Esophagus squamous epithelium (tissue), 5 donors: ENCODE data around the gene HIGD2A. TPM values are rescaled to one million over a fixed set of nuclear protein-coding genes. Genes with fewer than 3 reads are reported as not detected.

Source experiments
- DNase-seq: peaks from one replicate; lab custom pipeline; 2025; lab: John Stamatoyannopoulos, UW
- H3K27ac ChIP-seq, 4 donors: fragments of 200-600 bp; sonication (generic); one replicate each; pipeline ENCODE4 v1.5.1; 2016 to 2019; ENCODE audit warnings: mild to moderate bottlenecking in 1 of 4
- H3K27me3 ChIP-seq, 4 donors: fragments of 200-600 bp; sonication (generic); 1 replicate in 3 of 4; 2 replicates in 1 of 4; pipeline versions ENCODE4 v1.5.1 to v1.6.0; 2017 to 2021; ENCODE audit warnings: antibody characterized with exemption in 1 of 4
- H3K36me3 ChIP-seq, 3 donors: fragments of 200-600 bp; sonication (generic); one replicate each; pipeline ENCODE4 v1.5.1; 2016 to 2019
- H3K4me1 ChIP-seq, 3 donors: fragments of 200-600 bp; sonication (generic); one replicate each; pipeline ENCODE4 v1.5.1; 2017 to 2019
- H3K4me3 ChIP-seq, 4 donors: fragments of 200-600 bp; sonication (generic); 1 replicate in 3 of 4; 2 replicates in 1 of 4; pipeline ENCODE4 v1.5.1; 2016 to 2019; ENCODE audit warnings: mild to moderate bottlenecking in 2 of 4, moderate library complexity in 1 of 4
- H3K9me3 ChIP-seq, 3 donors: fragments of 200-600 bp; sonication (generic); one replicate each; pipeline ENCODE4 v1.5.1; 2016 to 2019
- POLR2A ChIP-seq, 4 donors: fragments of 450-650 bp; IDR thresholded peaks; one replicate each; pipeline ENCODE4 v1.6.1; 2017; ENCODE audit warnings: antibody characterized with exemption in 4 of 4, mild to moderate bottlenecking in 4 of 4, moderate library complexity in 3 of 4
- WGBS, 2 donors: methylation state at CpG; one replicate each; pipeline ENCODE4 v1.1.5; 2018; 5-methylcytosine and 5-hydroxymethylcytosine counted together
- intact Hi-C: fragments of 100-400 bp; cut with DNase I; formaldehyde crosslinking; loops from one replicate; pipeline ENCODE4 v1.15.0; 2022
- total RNA-seq, 4 donors: library from RNA; depleted of rRNA; stranded (reverse); fragments of >200 nt; gene quantifications; one replicate each; pipeline ENCODE4 v1.1.0, GENCODE V29; 2016
- TF ChIP-seq, protein P1 (sequence below), 6 experiments: fragments of 450-650 bp in 4 of 6; fragments of 200-600 bp in 2 of 6; sonication (generic) in 2 of 6; IDR thresholded peaks; one replicate each; pipeline ENCODE4 v1.5.1; 2016 to 2019; ENCODE audit warnings: antibody characterized with exemption in 6 of 6, mild to moderate bottlenecking in 4 of 6, moderate library complexity in 4 of 6
- donor health status: DM: yes; HTN: yes; CAD: no.

The HIGD2A gene
- total RNA-seq, 4 donors from 2014 or later, result 77.2 to 122 (median 90.3) TPM

DNA sequence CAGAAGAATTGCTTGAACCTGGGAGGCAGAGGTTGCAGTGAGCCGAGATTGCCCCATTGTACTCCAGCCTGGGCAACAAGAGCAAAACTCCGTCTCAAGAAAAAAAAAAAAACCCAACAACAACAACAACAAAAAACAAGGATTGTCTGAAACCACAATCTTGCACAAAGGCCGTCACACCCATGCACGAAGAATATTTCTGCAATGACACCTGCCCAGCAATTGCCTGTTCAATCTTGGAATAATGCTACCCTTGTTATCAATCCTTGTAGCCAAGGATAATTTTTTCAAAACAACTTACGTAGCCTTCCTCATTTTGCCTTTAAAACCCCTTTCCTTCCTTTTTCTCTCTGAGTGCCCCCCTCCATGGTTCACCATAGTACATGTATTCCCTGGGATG, 31.5 kb downstream of the HIGD2A start:
- H3K4me3 ChIP-seq, result no peak overlapping the region
- no peak for DNase-seq
- no peaks in the 10 kb centered on the region for H3K36me3 ChIP-seq
- WGBS, 2 donors, result 83 to 91% methylated on average over 5 of the region's 5 CpGs
- no peak for TF ChIP-seq POLR2A (IDR thresholded peaks at IDR 0.05)
- TF ChIP-seq, protein P1, sequence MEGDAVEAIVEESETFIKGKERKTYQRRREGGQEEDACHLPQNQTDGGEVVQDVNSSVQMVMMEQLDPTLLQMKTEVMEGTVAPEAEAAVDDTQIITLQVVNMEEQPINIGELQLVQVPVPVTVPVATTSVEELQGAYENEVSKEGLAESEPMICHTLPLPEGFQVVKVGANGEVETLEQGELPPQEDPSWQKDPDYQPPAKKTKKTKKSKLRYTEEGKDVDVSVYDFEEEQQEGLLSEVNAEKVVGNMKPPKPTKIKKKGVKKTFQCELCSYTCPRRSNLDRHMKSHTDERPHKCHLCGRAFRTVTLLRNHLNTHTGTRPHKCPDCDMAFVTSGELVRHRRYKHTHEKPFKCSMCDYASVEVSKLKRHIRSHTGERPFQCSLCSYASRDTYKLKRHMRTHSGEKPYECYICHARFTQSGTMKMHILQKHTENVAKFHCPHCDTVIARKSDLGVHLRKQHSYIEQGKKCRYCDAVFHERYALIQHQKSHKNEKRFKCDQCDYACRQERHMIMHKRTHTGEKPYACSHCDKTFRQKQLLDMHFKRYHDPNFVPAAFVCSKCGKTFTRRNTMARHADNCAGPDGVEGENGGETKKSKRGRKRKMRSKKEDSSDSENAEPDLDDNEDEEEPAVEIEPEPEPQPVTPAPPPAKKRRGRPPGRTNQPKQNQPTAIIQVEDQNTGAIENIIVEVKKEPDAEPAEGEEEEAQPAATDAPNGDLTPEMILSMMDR (IDR thresholded peaks at IDR 0.05), result no peak
- peaks cover 0 to 7% (median 0%) of the 10 kb centered on the region in 4 donors for H3K27me3 ChIP-seq
- H3K4me1 ChIP-seq, result peaks cover 7 to 25% (median 11%) of the 10 kb centered on the region in 3 donors
- no peaks in the 10 kb centered on the region for H3K9me3 ChIP-seq
- no peak overlapping the region for H3K27ac ChIP-seq
- intact Hi-C loops, result no loop called here

DNA sequence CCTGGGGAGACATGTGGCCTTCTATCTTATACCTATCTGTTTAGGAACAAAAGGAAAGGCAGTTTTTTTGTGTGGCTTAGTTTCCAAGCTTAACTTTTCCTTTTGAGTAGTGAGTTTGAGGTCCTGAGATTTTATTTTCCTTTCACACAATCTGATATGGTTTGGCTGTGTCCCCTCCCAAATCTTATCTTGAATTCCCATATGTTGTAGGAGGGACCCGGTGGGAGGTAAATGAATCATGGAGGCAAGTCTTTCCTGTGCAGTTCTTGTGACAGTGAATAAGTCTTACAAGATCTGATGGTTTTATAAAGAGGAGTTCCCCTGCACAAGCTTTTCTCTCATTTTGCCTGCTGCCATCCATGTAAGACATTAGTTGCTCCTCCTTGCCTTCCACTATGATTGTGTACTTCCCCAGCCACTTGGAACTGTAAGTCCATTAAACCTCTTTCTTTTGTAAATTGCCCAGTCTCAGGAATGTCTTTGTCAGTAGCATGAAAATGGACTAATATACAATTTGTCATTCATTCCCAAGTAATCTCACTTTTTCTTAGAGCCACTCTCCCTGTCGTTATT, 32.5 kb downstream of the HIGD2A start:
- DNase-seq, result no peak
- 60 to 68% methylated on average over 2 of the region's 2 CpGs for WGBS, 2 donors

DNA sequence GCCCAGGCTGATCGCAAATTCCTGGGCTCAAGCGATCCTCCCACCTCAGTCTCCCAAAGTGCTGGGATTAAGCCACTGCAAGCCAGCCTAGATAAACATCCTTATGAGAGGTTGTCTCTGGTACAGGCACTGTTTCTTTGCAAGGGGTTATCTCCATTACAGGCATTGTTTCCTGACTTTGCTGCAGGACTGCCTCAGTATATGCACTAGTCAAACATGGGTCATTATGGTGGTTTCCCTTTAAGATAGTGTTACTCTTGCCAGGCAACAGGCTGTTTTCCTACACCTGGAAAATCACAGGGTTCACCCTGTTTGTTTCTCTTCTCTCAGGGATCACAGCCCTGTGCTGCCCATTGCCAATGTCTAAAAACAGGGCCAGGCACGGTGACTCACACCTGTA, 35.6 kb downstream of the HIGD2A start:
- H3K27me3 ChIP-seq, result peaks cover 0 to 7% (median 0%) of the 10 kb centered on the region in 4 donors
- no peaks in the 10 kb centered on the region for H3K9me3 ChIP-seq
- H3K4me3 ChIP-seq, result no peak overlapping the region
- no peak for DNase-seq
- no peak for TF ChIP-seq POLR2A (IDR thresholded peaks at IDR 0.05)
- TF ChIP-seq, protein P1 (IDR thresholded peaks at IDR 0.05), result no peak
- intact Hi-C loops, result no loop called here
- H3K36me3 ChIP-seq, result no peaks in the 10 kb centered on the region
- no peaks in the 10 kb centered on the region for H3K4me1 ChIP-seq
- WGBS, 2 donors, result 68 to 70% methylated on average over 2 to 3 of the region's 3 CpGs
- H3K27ac ChIP-seq, result no peak overlapping the region

More for the DNA sequence above, 32.5 kb downstream of the HIGD2A start:
- no peak overlapping the region for H3K4me3 ChIP-seq
- H3K27me3 ChIP-seq, result peaks cover 0 to 7% (median 0%) of the 10 kb centered on the region in 4 donors
- intact Hi-C loops, result no loop called here
- TF ChIP-seq, protein P1 (IDR thresholded peaks at IDR 0.05), result no peak
- TF ChIP-seq POLR2A (IDR thresholded peaks at IDR 0.05), result no peak
- peaks cover 6 to 18% (median 7%) of the 10 kb centered on the region in 3 donors for H3K4me1 ChIP-seq
- no peaks in the 10 kb centered on the region for H3K36me3 ChIP-seq
- no peaks in the 10 kb centered on the region for H3K9me3 ChIP-seq
- no peak overlapping the region for H3K27ac ChIP-seq

DNA sequence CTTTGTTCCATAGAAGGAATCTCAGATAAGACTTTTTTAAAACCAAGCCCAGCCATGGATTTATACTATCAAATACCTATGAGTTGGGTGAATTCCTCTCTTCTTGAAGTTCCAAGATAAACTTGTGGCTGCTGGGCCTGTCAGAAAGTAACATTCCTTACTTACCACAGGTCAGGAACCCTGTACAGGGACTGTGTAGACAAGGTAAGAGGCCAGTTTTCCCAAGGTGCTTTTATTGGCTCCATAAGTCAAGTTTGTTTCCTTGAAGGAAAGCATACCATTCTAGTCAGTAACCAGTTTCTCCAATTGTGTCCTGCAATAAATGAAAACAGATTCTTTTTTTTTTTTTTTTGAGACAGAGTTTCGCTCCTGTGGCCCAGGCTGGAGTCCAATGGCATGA, 36.6 kb downstream of the HIGD2A start:
- H3K9me3 ChIP-seq, result no peaks in the 10 kb centered on the region
- DNase-seq, result no peak
- H3K4me1 ChIP-seq, result no peaks in the 10 kb centered on the region
- H3K27me3 ChIP-seq, result peaks cover 0 to 7% (median 0%) of the 10 kb centered on the region in 4 donors
- H3K27ac ChIP-seq, result no peak overlapping the region
- no peak overlapping the region for H3K4me3 ChIP-seq
- intact Hi-C loops, result no loop called here
- no peak for TF ChIP-seq POLR2A (IDR thresholded peaks at IDR 0.05)
- TF ChIP-seq, protein P1 (IDR thresholded peaks at IDR 0.05), result no peak
- H3K36me3 ChIP-seq, result no peaks in the 10 kb centered on the region
- WGBS, 2 donors, result 100% methylated on average over 1 of the region's 1 CpG; no CpG with 5 or more reads in 1 of the 2 donors

DNA sequence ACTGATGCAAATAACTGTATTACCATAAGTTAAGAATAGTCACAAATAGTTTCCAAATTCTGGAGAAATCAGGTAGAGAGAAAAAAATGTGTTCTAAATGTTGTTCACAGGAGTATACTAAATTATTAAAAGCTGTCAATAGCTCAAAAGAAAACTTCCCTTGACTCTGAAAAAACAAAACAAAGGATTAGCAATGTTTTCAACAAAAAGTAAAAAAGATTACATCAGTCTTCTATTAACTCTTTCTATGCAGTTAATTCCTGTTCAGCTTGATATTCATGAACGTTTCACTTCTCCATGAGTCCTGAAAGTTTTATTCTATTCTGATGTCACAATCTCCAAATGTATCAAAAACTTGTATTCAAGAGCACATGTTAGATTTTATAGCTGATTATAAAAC, 37.2 kb downstream of the HIGD2A start:
- H3K36me3 ChIP-seq, result no peaks in the 10 kb centered on the region
- WGBS, 2 donors, result 69 to 88% methylated on average over 1 of the region's 1 CpG
- H3K4me3 ChIP-seq, result no peak overlapping the region
- H3K27ac ChIP-seq, result no peak overlapping the region
- no peak for TF ChIP-seq POLR2A (IDR thresholded peaks at IDR 0.05)
- TF ChIP-seq, protein P1 (IDR thresholded peaks at IDR 0.05), result no peak
- H3K9me3 ChIP-seq, result no peaks in the 10 kb centered on the region
- no peaks in the 10 kb centered on the region for H3K4me1 ChIP-seq
- intact Hi-C loops, result no loop called here
- DNase-seq, result no peak
- H3K27me3 ChIP-seq, result peaks cover 0 to 7% (median 0%) of the 10 kb centered on the region in 4 donors
